GM12874 (cell line): Measurements from ENCODE around the gene ZNF22.

Experiments
- TF ChIP-seq, protein P1 (sequence below): IDR thresholded peaks from 2 replicates; pipeline ENCODE4 v1.5.1; 2011; ENCODE audit warnings: low read depth, mild to moderate bottlenecking, control low read depth, low read length, moderate library complexity; ENCODE audit not compliant: insufficient read depth

Gene ZNF22

GRCh38 chr10:44966129-44966815 lies 34.5 kb upstream of the ZNF22 start:
- TF ChIP-seq, protein P1, sequence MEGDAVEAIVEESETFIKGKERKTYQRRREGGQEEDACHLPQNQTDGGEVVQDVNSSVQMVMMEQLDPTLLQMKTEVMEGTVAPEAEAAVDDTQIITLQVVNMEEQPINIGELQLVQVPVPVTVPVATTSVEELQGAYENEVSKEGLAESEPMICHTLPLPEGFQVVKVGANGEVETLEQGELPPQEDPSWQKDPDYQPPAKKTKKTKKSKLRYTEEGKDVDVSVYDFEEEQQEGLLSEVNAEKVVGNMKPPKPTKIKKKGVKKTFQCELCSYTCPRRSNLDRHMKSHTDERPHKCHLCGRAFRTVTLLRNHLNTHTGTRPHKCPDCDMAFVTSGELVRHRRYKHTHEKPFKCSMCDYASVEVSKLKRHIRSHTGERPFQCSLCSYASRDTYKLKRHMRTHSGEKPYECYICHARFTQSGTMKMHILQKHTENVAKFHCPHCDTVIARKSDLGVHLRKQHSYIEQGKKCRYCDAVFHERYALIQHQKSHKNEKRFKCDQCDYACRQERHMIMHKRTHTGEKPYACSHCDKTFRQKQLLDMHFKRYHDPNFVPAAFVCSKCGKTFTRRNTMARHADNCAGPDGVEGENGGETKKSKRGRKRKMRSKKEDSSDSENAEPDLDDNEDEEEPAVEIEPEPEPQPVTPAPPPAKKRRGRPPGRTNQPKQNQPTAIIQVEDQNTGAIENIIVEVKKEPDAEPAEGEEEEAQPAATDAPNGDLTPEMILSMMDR: no peak

DNA sequence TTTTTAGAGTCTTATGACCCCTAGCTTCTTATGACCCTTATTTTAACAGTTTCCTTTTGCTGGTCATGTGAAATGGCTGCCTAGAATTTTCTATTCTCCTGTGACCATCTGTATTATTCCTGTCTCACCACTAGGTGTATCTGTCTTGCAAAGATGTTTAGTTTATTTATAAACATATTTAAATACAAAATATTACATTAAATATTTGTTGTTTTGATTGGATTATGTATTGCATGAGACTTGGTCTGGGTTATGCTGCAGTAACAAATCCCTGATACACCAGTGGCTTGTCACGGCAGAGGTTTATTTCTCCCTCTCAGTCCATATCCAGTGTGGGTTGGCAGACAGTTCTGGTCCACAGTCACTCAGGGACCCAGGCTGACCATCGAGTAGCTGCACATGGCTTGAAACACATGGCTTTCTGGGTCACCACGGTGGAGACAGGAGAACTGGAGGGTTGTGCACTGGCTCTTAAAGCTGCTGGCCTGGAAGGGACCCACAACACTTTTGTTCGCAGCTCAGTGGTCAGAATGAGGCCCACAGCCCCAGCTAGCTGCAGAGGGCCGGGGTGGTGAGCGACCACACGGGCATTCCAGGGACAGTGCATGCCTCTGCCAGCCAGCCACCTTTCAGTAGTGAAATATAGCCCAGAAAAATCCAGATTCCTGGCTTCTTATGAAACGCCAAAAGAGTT lies 33.8 kb upstream of the ZNF22 start:
- TF ChIP-seq, protein P1: no peak

DNA sequence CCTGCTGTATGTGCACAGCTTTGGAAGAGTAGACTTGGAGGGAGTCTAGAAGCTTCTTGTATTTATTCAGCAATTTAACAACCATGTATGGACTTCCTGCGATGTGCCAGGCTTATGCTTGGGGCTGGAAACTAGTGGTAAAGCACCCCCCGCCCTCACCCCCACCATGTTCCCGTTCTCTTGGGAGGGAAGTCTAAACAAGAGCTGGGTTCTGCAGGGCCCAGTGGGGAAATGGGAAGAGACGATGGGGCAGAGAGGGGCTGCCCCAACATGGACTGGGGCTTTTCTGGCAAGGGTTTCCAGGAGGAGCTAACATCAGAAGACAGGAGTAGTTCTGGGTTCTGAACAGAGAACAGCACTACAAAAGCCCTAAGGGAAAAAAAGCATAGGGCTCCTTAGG lies 33.1 kb upstream of the ZNF22 start:
- TF ChIP-seq, protein P1: no peak

DNA sequence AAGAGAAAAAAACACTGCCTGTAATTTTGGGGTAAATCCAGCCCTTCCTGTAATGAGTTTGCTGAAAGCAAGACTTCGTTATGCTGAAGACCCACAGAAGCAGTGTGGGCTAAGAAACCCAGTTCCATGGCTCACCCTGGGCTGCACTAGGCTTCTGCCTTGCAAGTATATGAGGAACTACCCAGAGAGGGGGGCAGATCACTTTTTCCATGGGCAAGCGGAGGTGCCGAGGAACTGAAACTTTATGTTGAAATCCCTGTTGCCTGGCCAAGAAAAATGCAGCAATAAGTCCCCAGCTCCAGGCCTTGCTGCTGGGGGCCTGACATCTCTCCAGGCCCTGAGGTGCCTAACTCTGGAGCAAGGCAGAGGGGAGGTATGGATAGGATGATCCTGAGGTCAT lies 32.6 kb upstream of the ZNF22 start:
- TF ChIP-seq, protein P1: no peak

DNA sequence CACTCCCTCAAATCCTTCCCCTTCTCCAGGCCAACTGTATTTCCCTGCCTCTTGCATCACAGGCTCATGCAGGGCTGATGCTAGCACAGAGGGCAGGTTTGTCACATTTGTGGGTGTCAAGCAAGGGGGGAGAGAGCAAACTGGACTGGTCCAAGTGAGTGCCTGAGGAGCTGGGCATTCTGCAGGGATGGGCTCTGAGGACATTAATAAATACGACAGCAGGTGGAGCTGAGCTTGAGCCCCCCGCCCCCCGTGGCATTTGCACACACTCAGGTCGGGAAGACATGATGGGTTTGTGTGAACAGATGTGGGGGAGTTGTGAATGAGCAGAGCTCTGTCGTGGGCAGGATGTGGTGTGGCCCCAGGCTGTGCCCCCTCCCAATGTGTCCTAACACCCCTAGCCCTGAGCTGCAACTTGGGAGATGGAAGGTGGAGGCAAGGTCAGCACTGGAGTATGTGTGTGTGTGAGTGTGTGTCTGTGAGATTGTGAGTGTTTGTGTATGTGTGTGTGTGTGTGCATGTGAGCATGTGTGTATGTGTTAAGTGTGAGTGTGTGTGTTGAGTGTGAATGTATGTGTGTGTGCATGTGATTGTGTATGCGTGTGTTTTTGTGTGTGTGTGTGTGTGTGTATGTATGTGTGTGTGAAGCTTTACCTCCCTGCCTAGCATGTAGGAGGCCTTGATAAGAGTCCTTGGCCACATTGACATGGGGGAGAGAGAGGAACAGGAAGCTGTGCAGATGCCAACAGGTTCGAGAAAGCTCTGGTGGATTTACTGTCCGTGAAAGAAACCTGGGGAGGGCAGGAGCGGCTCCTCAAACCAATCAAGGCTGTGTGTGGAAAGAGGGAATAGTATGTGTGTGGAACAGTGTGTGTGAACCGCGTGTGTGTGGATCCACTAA lies 32.0 kb upstream of the ZNF22 start:
- TF ChIP-seq, protein P1: no peak

DNA sequence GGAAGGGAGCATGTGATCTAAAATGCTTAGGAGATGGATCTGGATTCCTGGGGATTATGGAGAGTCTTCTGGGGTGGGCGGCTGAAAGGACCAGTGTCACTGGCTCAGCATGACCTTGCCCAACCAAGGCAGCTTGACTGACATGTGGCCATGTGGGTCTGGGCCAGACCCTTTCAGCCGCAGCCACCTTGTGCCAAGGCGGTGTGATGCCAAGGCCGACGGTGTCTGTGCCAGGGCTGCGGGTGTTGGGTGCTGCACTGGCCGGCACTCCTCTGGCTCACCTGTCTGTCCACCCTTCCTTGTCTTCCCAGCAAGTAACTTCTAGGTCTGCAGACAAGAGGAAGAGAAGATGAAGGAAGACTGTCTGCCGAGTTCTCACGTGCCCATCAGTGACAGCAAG lies 30.9 kb upstream of the ZNF22 start:
- TF ChIP-seq, protein P1: no peak

DNA sequence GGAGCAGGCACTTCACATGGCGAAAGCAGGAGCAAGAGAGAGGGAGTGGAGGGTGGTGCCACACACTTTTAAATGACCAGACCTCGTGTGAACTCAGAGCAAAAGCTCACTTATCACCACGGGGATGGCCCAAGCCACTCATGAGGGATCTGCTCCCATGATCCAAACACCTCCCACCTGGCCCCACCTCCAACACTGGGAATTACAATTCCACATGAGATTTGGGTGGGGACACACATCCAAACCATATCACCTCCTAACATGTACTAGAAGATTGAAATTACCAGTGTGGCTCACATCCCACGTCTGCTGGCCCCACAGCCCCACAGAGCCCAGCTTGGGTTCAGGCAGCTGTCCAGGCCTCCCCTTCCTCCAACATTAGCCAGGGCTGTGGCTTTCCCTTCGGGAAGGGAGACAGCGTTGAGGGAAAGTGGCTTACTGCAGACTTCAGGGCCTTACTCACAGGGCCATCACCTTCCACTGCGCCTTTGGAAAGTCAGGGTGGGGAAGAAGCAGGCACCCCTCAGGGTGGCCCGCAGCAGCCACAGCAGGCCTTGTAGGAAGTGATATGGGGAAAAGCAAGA lies 29.8 kb upstream of the ZNF22 start:
- TF ChIP-seq, protein P1: no peak
